Trophoblast cell (in vitro differentiated cells and primary cell): ENCODE results near the gene BCL2L1.
A peak's percentile ranks its signal among the peaks of the same experiment; 100 is the strongest.

Experiments used
- DNase-seq, 2 donors: peaks; one replicate each; pipeline ENCODE4 v3.0.0-alpha.2; 2016
- H2AFZ ChIP-seq: 2 replicates; pipeline ENCODE4 v1.6.1; 2013; ENCODE audit warnings: low read length, moderate library complexity, mild to moderate bottlenecking; ENCODE audit not compliant: insufficient read depth, poor library complexity
- H2AK5ac ChIP-seq: 2 replicates; pipeline ENCODE4 v1.6.1; 2013; ENCODE audit warnings: mild to moderate bottlenecking, low read length
- H2BK120ac ChIP-seq: 2 replicates; pipeline ENCODE4 v1.6.1; 2013; ENCODE audit warnings: low read length, mild to moderate bottlenecking, moderate library complexity; ENCODE audit not compliant: insufficient read depth, poor library complexity
- H2BK12ac ChIP-seq: 2 replicates; pipeline ENCODE4 v1.6.1; 2013; ENCODE audit warnings: mild to moderate bottlenecking, low read length, moderate library complexity
- H2BK5ac ChIP-seq: 2 replicates; pipeline ENCODE4 v1.6.1; 2013; ENCODE audit warnings: low read length, low read depth, moderate library complexity, mild to moderate bottlenecking; ENCODE audit not compliant: poor library complexity
- H3K14ac ChIP-seq: 2 replicates; pipeline ENCODE4 v1.6.1; 2013; ENCODE audit warnings: mild to moderate bottlenecking, low read length
- H3K18ac ChIP-seq: 2 replicates; pipeline ENCODE4 v1.6.1; 2013; ENCODE audit warnings: mild to moderate bottlenecking, low read length
- H3K23ac ChIP-seq: 2 replicates; pipeline ENCODE4 v1.6.1; 2013; ENCODE audit warnings: low read length
- H3K27ac ChIP-seq: 2 replicates; pipeline ENCODE4 v1.5.1; 2013; ENCODE audit warnings: low read depth, mild to moderate bottlenecking, inconsistent platforms, low read length, moderate library complexity
- H3K27me3 ChIP-seq: 2 replicates; pipeline ENCODE4 v1.6.1; 2013; ENCODE audit warnings: inconsistent platforms, mild to moderate bottlenecking, low read length, moderate library complexity; ENCODE audit not compliant: insufficient read depth
- H3K36me3 ChIP-seq, 2 experiments: 1 replicate in 1 of 2; 2 replicates in 1 of 2; pipeline ENCODE4 v1.6.1; 2013; ENCODE audit warnings: low read length in 2 of 2, mild to moderate bottlenecking in 2 of 2, moderate library complexity in 1 of 2; ENCODE audit not compliant: insufficient read depth in 2 of 2, control insufficient read depth in 1 of 2
- H3K4ac ChIP-seq: 2 replicates; pipeline ENCODE4 v1.6.1; 2013; ENCODE audit warnings: low read depth, mild to moderate bottlenecking, low read length, moderate library complexity
- H3K4me1 ChIP-seq, 2 experiments: 1 replicate in 1 of 2; 2 replicates in 1 of 2; pipeline ENCODE4 v1.6.1; 2013; ENCODE audit warnings: low read length in 2 of 2, mild to moderate bottlenecking in 2 of 2, moderate library complexity in 1 of 2; ENCODE audit not compliant: insufficient read depth in 2 of 2, control insufficient read depth in 1 of 2
- H3K4me2 ChIP-seq: 2 replicates; pipeline ENCODE4 v1.6.1; 2013; ENCODE audit warnings: inconsistent platforms, mild to moderate bottlenecking, low read length, moderate library complexity
- H3K4me3 ChIP-seq: 2 replicates; pipeline ENCODE4 v1.5.1; 2013; ENCODE audit warnings: mild to moderate bottlenecking, low read depth, low read length, inconsistent platforms
- H3K79me1 ChIP-seq: one replicate; pipeline ENCODE4 v1.6.1; 2013; ENCODE audit warnings: low read length
- H3K79me2 ChIP-seq: 2 replicates; pipeline ENCODE4 v1.6.1; 2013; ENCODE audit warnings: low read length, mild to moderate bottlenecking; ENCODE audit not compliant: control insufficient read depth, insufficient read depth, poor library complexity
- H3K9ac ChIP-seq: 2 replicates; pipeline ENCODE4 v1.6.1; 2013; ENCODE audit warnings: mild to moderate bottlenecking, low read length
- H3K9me3 ChIP-seq: 2 replicates; pipeline ENCODE4 v1.6.1; 2013; ENCODE audit warnings: low read depth, mild to moderate bottlenecking, control low read depth, inconsistent platforms, low read length; ENCODE audit not compliant: insufficient read depth
- H4K12ac ChIP-seq: 2 replicates; pipeline ENCODE4 v1.6.1; 2013; ENCODE audit warnings: low read depth, mild to moderate bottlenecking, low read length, moderate library complexity
- H4K8ac ChIP-seq: 2 replicates; pipeline ENCODE4 v1.6.1; 2013; ENCODE audit warnings: low read depth, mild to moderate bottlenecking, low read length, moderate library complexity
- H4K91ac ChIP-seq: one replicate; pipeline ENCODE4 v1.6.1; 2013; ENCODE audit warnings: low read depth, mild to moderate bottlenecking, low read length, moderate library complexity
- WGBS: extraction: QIAGEN DNeasy Blood & Tissue Kit; methylation state at CpG from one replicate; pipeline ENCODE4 v1.1.7; 2013; ENCODE audit warnings: missing lambda C conversion rate; ENCODE audit not compliant: insufficient read length, insufficient coverage; ENCODE audit errors: extremely low coverage; 5-methylcytosine and 5-hydroxymethylcytosine counted together

Gene BCL2L1

DNA sequence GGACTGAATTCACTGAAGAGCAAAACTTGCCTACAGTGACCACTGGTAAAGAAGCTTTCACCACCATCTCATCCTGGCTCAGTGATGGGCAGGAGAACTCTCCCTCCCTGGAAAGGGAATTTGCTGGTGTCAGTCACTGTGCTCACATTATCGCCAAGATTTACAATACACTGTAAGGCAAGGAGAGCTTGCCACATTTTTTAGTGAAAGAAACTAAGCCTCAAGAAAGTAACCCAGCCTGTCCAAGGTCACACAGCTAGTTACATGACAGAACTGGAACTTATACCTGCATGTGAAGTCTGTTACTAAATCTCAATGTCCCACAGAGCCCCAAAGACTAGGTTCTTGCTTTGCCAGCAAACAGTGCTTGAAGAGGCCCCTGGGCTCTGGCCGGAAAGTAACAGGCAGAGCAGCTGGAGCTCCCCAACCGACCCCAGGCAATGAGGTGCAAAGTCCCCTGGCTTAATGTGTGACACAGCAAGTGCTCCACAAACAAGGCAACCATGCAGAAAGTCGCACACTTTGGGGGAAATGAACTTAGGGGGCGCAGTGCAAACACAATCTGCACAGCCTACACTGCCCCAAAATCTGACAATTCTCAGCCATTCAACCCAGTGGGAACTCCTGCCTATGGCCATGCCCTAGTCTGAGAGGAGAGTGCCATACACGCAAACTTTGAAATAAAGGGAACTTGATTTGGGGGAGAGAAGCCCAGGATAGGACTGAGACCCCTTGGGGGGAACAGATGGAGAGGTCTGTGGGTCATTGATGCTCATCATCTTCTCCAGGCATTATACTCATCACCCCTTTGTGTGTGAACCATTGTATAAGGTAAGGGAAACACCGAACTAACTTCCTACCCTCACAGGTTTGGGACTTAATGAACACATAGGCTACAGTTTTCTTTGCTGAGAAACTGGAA, 1.9 kb downstream of the BCL2L1 start:
- no peaks in the 10 kb centered on the region for H3K27me3 ChIP-seq
- no peak overlapping the region for H4K12ac ChIP-seq
- peak overlapping the region; percentile 71 for H2BK12ac ChIP-seq
- peaks cover 41% of the 10 kb centered on the region for H3K79me1 ChIP-seq
- DNase-seq, result no peak
- H4K8ac ChIP-seq, result peak overlapping the region; percentile 55
- H3K79me2 ChIP-seq, result peaks cover 25% of the 10 kb centered on the region
- peak overlapping the region; percentile 22 for H3K18ac ChIP-seq
- peak overlapping the region; percentile 49 for H3K4ac ChIP-seq
- H3K23ac ChIP-seq, result no peak overlapping the region
- peak overlapping the region; percentile 36 for H3K14ac ChIP-seq
- H3K9me3 ChIP-seq, result no peaks in the 10 kb centered on the region
- peak overlapping the region; percentile 67 for H4K91ac ChIP-seq
- H3K4me1 ChIP-seq, result peaks cover 31 to 40% of the 10 kb centered on the region in 2 experiments
- peak overlapping the region; percentile 84 for H3K4me2 ChIP-seq
- WGBS, result no CpG with 5 or more reads among the region's 7 CpGs
- H3K4me3 ChIP-seq, result no peak overlapping the region
- peak overlapping the region; percentile 54 for H2BK5ac ChIP-seq
- H3K27ac ChIP-seq, result peak overlapping the region; percentile 82
- H2BK120ac ChIP-seq, result peak overlapping the region; percentile 49
- peak overlapping the region; percentile 19 for H3K9ac ChIP-seq
- H3K36me3 ChIP-seq, result peaks cover 0 to 4% of the 10 kb centered on the region in 2 experiments
- peak overlapping the region; percentile 49 for H2AK5ac ChIP-seq
- H2AFZ ChIP-seq, result no peak overlapping the region

DNA sequence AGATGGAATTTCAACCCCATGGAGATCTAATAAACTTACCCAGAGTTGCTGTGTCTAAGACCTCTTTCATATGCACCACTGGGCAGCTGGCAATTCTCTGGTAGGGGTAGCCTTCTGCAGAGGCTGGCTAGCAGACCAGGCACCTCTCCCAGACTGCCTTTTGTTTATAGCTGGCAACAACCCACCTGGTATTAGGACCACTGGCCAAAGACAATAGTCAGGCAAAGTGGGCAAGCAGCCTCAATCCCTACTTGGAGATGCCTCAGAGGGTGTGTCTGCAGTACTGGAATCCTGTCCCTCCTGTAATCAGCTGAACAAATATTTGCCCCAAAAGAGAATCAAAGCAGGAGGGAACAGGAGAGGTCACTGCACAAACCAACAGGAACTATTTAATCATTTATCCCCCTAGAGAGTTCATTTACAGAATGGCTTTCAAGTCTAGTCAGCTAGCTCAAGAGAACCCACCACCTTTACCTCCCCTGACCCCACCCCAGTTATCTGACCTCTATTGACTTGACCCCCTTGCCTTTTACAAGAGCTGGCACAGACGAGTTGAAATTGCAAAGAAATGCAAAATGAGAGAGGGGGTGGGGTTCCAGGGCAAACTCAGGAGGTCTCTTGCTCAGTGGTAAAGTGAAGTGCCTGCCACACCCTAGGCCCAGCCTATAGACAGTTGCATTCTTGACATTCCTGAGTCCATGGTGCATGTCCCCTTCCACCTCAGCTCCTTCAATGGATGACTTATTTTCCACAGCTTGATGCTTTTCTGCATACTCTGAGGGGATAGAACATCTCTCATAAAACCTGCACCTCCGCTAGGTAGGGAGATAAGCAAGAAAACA, 2.8 kb downstream of the BCL2L1 start:
- peak overlapping the region; percentile 71 for H2BK12ac ChIP-seq
- H3K14ac ChIP-seq, result peak overlapping the region; percentile 22
- WGBS, result no CpG with 5 or more reads among the region's 2 CpGs
- no peaks in the 10 kb centered on the region for H3K9me3 ChIP-seq
- no peak overlapping the region for H3K4me3 ChIP-seq
- H3K27me3 ChIP-seq, result no peaks in the 10 kb centered on the region
- H2AFZ ChIP-seq, result no peak overlapping the region
- H4K12ac ChIP-seq, result no peak overlapping the region
- peak overlapping the region; percentile 82 for H3K27ac ChIP-seq
- DNase-seq, result peak; percentile 28 to 69
- peak overlapping the region; percentile 49 for H3K4ac ChIP-seq
- H3K9ac ChIP-seq, result no peak overlapping the region
- H2AK5ac ChIP-seq, result peak overlapping the region; percentile 49
- H4K8ac ChIP-seq, result peak overlapping the region; percentile 20
- no peak overlapping the region for H3K23ac ChIP-seq
- peaks cover 41% of the 10 kb centered on the region for H3K79me1 ChIP-seq
- H2BK120ac ChIP-seq, result peak overlapping the region; percentile 49
- H3K4me1 ChIP-seq, result peaks cover 31 to 40% of the 10 kb centered on the region in 2 experiments
- peak overlapping the region; percentile 77 for H2BK5ac ChIP-seq
- H3K79me2 ChIP-seq, result peaks cover 25% of the 10 kb centered on the region
- peaks cover 0 to 4% of the 10 kb centered on the region in 2 experiments for H3K36me3 ChIP-seq
- peak overlapping the region; percentile 27 for H3K18ac ChIP-seq
- peak overlapping the region; percentile 84 for H3K4me2 ChIP-seq
- H4K91ac ChIP-seq, result peak overlapping the region; percentile 82

DNA sequence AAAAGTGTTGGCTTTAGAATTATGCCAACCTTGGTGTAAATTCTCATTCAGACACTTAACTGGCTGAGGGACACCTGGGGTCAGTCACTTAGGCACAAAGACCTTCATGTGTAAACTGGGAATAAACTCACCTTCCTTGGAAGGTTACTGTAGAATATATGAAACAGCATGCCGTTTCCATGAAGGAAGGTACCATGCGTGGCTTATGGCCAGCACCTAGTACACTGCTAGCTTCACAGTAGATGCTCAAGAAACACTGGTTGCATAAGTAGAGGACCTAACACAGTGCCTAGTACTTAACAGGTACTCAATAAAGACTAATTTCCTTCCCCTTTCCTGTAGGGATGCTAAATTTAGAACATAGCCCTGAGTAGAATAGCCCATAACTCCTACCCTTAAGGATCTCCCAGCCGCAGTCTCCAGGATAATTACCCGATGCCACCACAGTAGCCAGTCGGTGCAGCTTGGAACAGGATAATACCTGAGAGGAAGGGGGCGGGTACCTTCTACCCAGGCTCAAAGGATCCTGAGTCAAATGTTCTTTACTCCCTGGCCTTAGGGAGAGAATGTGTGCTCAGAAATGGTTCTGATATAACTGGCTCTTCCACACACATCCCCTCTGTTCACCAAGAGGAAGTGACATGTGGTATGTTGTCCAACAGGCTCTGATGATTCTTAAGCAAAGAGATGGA, 3.6 kb downstream of the BCL2L1 start:
- no CpG with 5 or more reads among the region's 6 CpGs for WGBS

More for the DNA sequence above, 3.6 kb downstream of the BCL2L1 start:
- Histone ChIP-seq H2BK12ac (peak overlapping the region; percentile 7), H3K9me3 (no peaks in the 10 kb centered on the region), H3K4me2 (peak overlapping the region; percentile 84), H4K12ac (no peak overlapping the region), H2BK5ac (peak overlapping the region; percentile 8), H3K14ac (peak overlapping the region; percentile 18), H3K18ac (peak overlapping the region; percentile 10), H3K23ac (no peak overlapping the region), H3K9ac (no peak overlapping the region), H3K4me1 (peaks cover 31 to 40% of the 10 kb centered on the region in 2 experiments), H3K36me3 (peaks cover under 1 to 4% of the 10 kb centered on the region in 2 experiments), H2AFZ (no peak overlapping the region), H4K8ac (no peak overlapping the region), H4K91ac (peak overlapping the region; percentile 15), H3K4me3 (no peak overlapping the region), H3K27ac (peak overlapping the region; percentile 82), H3K27me3 (no peaks in the 10 kb centered on the region), H2AK5ac (peak overlapping the region; percentile 29), H2BK120ac (no peak overlapping the region), H3K79me2 (peaks cover 26% of the 10 kb centered on the region), H3K79me1 (peaks cover 41% of the 10 kb centered on the region), H3K4ac (peak overlapping the region; percentile 2)
- peak; percentile 86 to 95 for DNase-seq
